A673 (cell line): ENCODE results near the gene MAST1. TPM values are rescaled to one million over a fixed set of nuclear protein-coding genes. Genes with fewer than 3 reads are reported as not detected.
A peak's percentile ranks its signal among the peaks of the same experiment; 100 is the strongest.

ENCODE experiments used
- BruUV-seq: library from RNA; stranded (reverse); fragments of 400-500 nt; replicated peaks from 2 replicates; lab custom pipeline; 2021; lab: Mats Ljungman, UMichigan
- CTCF ChIA-PET: fragments of 300-600 bp; sonication (Branson Sonifier 250); formaldehyde crosslinking; loops from one replicate; lab custom pipeline; 2022; ENCODE audit warnings: antibody characterized with exemption; lab: Charles Lee
- POLR2A ChIA-PET: fragments of 300-600 bp; sonication (Branson Sonifier 250); formaldehyde crosslinking; loops from one replicate; lab custom pipeline; 2022; ENCODE audit warnings: antibody characterized with exemption; ENCODE audit not compliant: low non-redundant PET; lab: Charles Lee
- DNase-seq: peaks from one replicate; pipeline ENCODE4 v3.0.0-alpha.2; 2015; ENCODE audit warnings: low spot score
- H3K27ac ChIP-seq: fragments of 200-600 bp; sonication (generic); 2 replicates; pipeline ENCODE4 v1.5.1; 2016; ENCODE audit warnings: mixed run types, low read depth, mild to moderate bottlenecking, mixed read lengths, antibody characterized with exemption, low read length; ENCODE audit not compliant: poor library complexity, severe bottlenecking
- H3K27me3 ChIP-seq: fragments of 200-600 bp; sonication (generic); replicated peaks from 2 replicates; pipeline ENCODE4 v1.6.1; 2017; ENCODE audit warnings: mixed run types, low read depth, mild to moderate bottlenecking, mixed read lengths, antibody characterized with exemption, low read length; ENCODE audit not compliant: insufficient read depth, poor library complexity
- H3K36me3 ChIP-seq: fragments of 200-600 bp; sonication (generic); 2 replicates; pipeline ENCODE4 v1.6.1; 2016; ENCODE audit warnings: mixed run types, mild to moderate bottlenecking, mixed read lengths, antibody characterized with exemption, low read length; ENCODE audit not compliant: insufficient read depth, poor library complexity, severe bottlenecking
- H3K4me1 ChIP-seq: fragments of 200-600 bp; sonication (generic); 2 replicates; pipeline ENCODE4 v1.6.1; 2017; ENCODE audit warnings: mixed run types, mild to moderate bottlenecking, mixed read lengths, antibody characterized with exemption, low read length; ENCODE audit not compliant: insufficient read depth, poor library complexity, severe bottlenecking
- H3K4me3 ChIP-seq: fragments of 200-600 bp; sonication (generic); 2 replicates; pipeline ENCODE4 v1.5.1; 2016; ENCODE audit warnings: low read depth, mixed run types, mild to moderate bottlenecking, mixed read lengths, low read length; ENCODE audit not compliant: poor library complexity, severe bottlenecking
- H3K9me3 ChIP-seq: fragments of 200-600 bp; sonication (generic); 2 replicates; pipeline ENCODE4 v1.6.1; 2016; ENCODE audit warnings: mixed run types, low read depth, mild to moderate bottlenecking, mixed read lengths, antibody characterized with exemption, low read length; ENCODE audit not compliant: poor library complexity, severe bottlenecking
- CTCF ChIP-seq: fragments of 300-800, 200-600 bp; sonication (generic); conservative IDR thresholded peaks from 2 replicates; pipeline ENCODE4 v1.5.1; 2017; ENCODE audit warnings: low read depth, mild to moderate bottlenecking, antibody characterized with exemption, low read length, moderate library complexity, mixed read lengths
- EZH2 ChIP-seq: fragments of 200-600 bp; sonication (generic); IDR thresholded peaks from 2 replicates; pipeline ENCODE4 v1.6.1; 2017; ENCODE audit warnings: borderline replicate concordance, low read depth, mild to moderate bottlenecking, mixed read lengths, antibody characterized with exemption, low read length; ENCODE audit not compliant: poor library complexity, severe bottlenecking
- intact Hi-C: fragments of 100-400 bp; cut with micrococcal nuclease; formaldehyde crosslinking; loops from one replicate; pipeline ENCODE4 v1.10.0; 2022; ENCODE audit not compliant: unreplicated experiment
- total RNA-seq: library from RNA; stranded (reverse); gene quantifications from 2 replicates; pipeline ENCODE4 v1.2.3, GENCODE V29; 2021

The MAST1 gene
- total RNA-seq, 1 experiment from 2014 or later = 22.2 TPM

DNA sequence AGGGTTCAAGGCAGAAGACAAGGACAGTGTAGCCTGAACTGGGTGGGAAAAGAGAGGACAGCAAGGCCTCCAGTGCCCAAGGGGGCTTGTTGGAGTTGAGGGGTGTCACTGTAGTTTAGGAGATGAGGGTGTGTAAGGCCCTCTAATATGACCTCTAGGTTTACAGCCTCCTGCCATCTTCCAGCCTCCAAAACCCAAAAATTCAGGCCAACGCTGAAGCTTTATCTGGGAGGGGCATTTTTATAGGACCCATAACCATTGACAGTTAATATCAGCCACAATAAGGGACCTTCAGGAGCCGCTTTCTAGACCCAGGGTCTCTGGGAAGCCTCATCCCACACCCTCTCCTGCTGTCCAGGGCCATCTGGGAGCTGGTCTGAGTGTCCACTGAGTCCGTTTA lies 45.9 kb downstream of the MAST1 start:
- TF ChIP-seq CTCF = no peak
- no peak for TF ChIP-seq EZH2
- Histone ChIP-seq H3K27me3 (no peaks in the 10 kb centered on the region), H3K9me3 (peaks cover 12% of the 10 kb centered on the region), H3K36me3 (no peaks in the 10 kb centered on the region), H3K4me3 (no peak overlapping the region), H3K27ac (no peak overlapping the region), H3K4me1 (peaks cover 5% of the 10 kb centered on the region)
- BruUV-seq = no TSS peak
- ChIA-PET POLR2A (no interaction called here), CTCF (no interaction called here)
- intact Hi-C loops = loop anchor here (2.0 kb wide), 1 partner anchor 81 kb away; no protein-coding TSS in a partner anchor
- DNase-seq = no peak

DNA sequence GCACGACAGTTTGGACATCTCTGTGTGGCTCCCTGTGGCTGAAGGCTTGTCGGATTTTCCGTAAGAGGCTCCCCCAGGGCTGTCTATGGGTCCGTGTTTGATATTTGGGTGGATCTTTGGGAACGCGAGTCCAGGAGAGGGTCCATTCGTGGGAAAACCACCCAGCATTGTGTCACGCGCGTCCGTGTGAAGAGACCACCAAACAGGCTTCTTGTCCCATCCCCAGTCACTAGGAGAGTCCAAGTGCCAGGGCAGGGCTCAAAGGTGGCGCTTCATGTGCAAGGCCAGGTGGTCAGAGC lies 46.3 kb downstream of the MAST1 start:
- intact Hi-C loops = loop anchor here (2.0 kb wide), 1 partner anchor 80 kb away; no protein-coding TSS in a partner anchor
- Histone ChIP-seq H3K27me3 (no peaks in the 10 kb centered on the region), H3K36me3 (no peaks in the 10 kb centered on the region), H3K4me1 (peaks cover 5% of the 10 kb centered on the region), H3K4me3 (peak overlapping the region; percentile 46), H3K9me3 (peaks cover 12% of the 10 kb centered on the region), H3K27ac (no peak overlapping the region)
- ChIA-PET CTCF (interaction anchor here (0.9 to 1.2 kb wide), 2 partner anchors 29 to 81 kb away, joined by 3 to 5 read pairs; no protein-coding TSS in a partner anchor), POLR2A (no interaction called here)
- no TSS peak for BruUV-seq
- no peak for DNase-seq
- TF ChIP-seq CTCF (no peak), EZH2 (no peak)

- Histone ChIP-seq H3K36me3 (no peaks in the 10 kb centered on the region), H3K27me3 (no peaks in the 10 kb centered on the region), H3K27ac (no peak overlapping the region), H3K4me3 (peak overlapping the region; percentile 46), H3K4me1 (peaks cover 5% of the 10 kb centered on the region), H3K9me3 (peaks cover 12% of the 10 kb centered on the region)
- POLR2A ChIA-PET = no interaction called here
- intact Hi-C loops = loop anchor here (2.0 kb wide), 1 partner anchor 80 kb away; no protein-coding TSS in a partner anchor
- CTCF ChIA-PET = interaction anchor here (0.5 to 1.2 kb wide), 4 partner anchors 18 to 191 kb away, joined by 3 to 5 read pairs (median 4); no protein-coding TSS in a partner anchor
- peak; percentile 77 for DNase-seq
- TF ChIP-seq CTCF = peak; percentile 82
- no peak for TF ChIP-seq EZH2
- no TSS peak for BruUV-seq
Observed at GRCh38 chr19:12884926-12885748, 46.8 kb downstream of the MAST1 start.
